ENCODE results near the gene DDR2. TPM values are rescaled to one million over a fixed set of nuclear protein-coding genes. Genes with fewer than 3 reads are reported as not detected.
"Not testable (repeated sequence)": the region's sequence is repeated elsewhere in the genome, so short reads cannot be mapped to it uniquely, and the experiment has no call there.

The DDR2 gene
- total RNA-seq (10 to 100 TPM; 57.7 to 82.1 (median 67.4) TPM), polyA plus RNA-seq (12.8 TPM)
- long read RNA-seq, donor 1, transcript DDR2-201 (18 exons, 3,096 nt), result major isoform, 16 of 54 reads
- long read RNA-seq, donor 1, partial matches to known transcripts, result 28 of 54 reads
- long read RNA-seq, donor 1, other reads (novel, unspliced or antisense), result 9 of 54 reads
- long read RNA-seq, donor 2, full-length matches to known transcripts, result 4 of 13 reads
- long read RNA-seq, donor 2, partial matches to known transcripts, result 6 of 13 reads
- long read RNA-seq, donor 2, other reads (novel, unspliced or antisense), result 3 of 13 reads
- long read RNA-seq, donor 3, full-length matches to known transcripts, result 22 of 105 reads
- long read RNA-seq, donor 3, partial matches to known transcripts, result 65 of 105 reads
- long read RNA-seq, donor 3, other reads (novel, unspliced or antisense), result 18 of 105 reads
- long read RNA-seq, donor 4, full-length matches to known transcripts, result 4 of 9 reads
- long read RNA-seq, donor 4, partial matches to known transcripts, result 0 of 9 reads
- long read RNA-seq, donor 4, other reads (novel, unspliced or antisense), result 5 of 9 reads

GRCh38 chr1:162632217-162632666, at the start of gene DDR2:
Gene DDR2 (plus strand): TSS chr1:162632464. CDS start chr1:162719064, 86,600 bp downstream.
- Histone ChIP-seq H3K27me3 (ENCODE audit: control insufficient read depth, insufficient read depth) (no peaks in the 10 kb centered on the region), H3K4me1 (ENCODE audit: control insufficient read depth, insufficient read depth, low read length) (peaks cover 3% of the 10 kb centered on the region), H3K9me3 (ENCODE audit: control insufficient read depth, low read length) (no peaks in the 10 kb centered on the region), H3K4me3 (ENCODE audit: low read length) (peak within 1 kb of the TSS; percentile 65), H3K27ac (ENCODE audit: low read length) (peak within 1 kb of the TSS; percentile 96)
- 16% methylated on average over 4 of the region's 4 CpGs for WGBS
- intact Hi-C loops (cut with DNase I), result loop anchor here in 2 of 4 donors (5.0 to 10.0 kb wide), 2 partner anchors 45 to 53 kb away; no protein-coding TSS in a partner anchor
- peak; percentile 77 to 91 (median 85) for DNase-seq
- ATAC-seq, result peak; percentile 73 to 74

- H3K27ac ChIP-seq (ENCODE audit: low read length); intact Hi-C loops (cut with DNase I); H3K27me3 ChIP-seq (ENCODE audit: control insufficient read depth, insufficient read depth); H3K9me3 ChIP-seq (ENCODE audit: control insufficient read depth, low read length); DNase-seq; H3K4me1 ChIP-seq (ENCODE audit: control insufficient read depth, insufficient read depth, low read length); ATAC-seq; H3K4me3 ChIP-seq (ENCODE audit: low read length): not testable (repeated sequence)
- WGBS, result 92% methylated on average over 6 of the region's 6 CpGs
These were observed 49.4 kb upstream of the DDR2 start for GRCh38 chr1:162582901-162583300.

GRCh38 chr1:162585101-162585500, 47.2 kb upstream of the DDR2 start:
- DNase-seq; H3K4me1 ChIP-seq (ENCODE audit: control insufficient read depth, insufficient read depth, low read length); intact Hi-C loops (cut with DNase I); H3K9me3 ChIP-seq (ENCODE audit: control insufficient read depth, low read length); H3K4me3 ChIP-seq (ENCODE audit: low read length); ATAC-seq; H3K27me3 ChIP-seq (ENCODE audit: control insufficient read depth, insufficient read depth); H3K27ac ChIP-seq (ENCODE audit: low read length): not testable (repeated sequence)
- 96% methylated on average over 4 of the region's 4 CpGs for WGBS

GRCh38 chr1:162587347-162587746, 44.9 kb upstream of the DDR2 start:
- intact Hi-C loops (cut with DNase I), result no loop called here
- ATAC-seq, result no peak
- no peak for DNase-seq
- H3K9me3 ChIP-seq (ENCODE audit: control insufficient read depth, low read length), result no peaks in the 10 kb centered on the region
- 70% methylated on average over 6 of the region's 6 CpGs for WGBS
- no peaks in the 10 kb centered on the region for H3K4me1 ChIP-seq (ENCODE audit: control insufficient read depth, insufficient read depth, low read length)
- no peaks in the 10 kb centered on the region for H3K27me3 ChIP-seq (ENCODE audit: control insufficient read depth, insufficient read depth)
- H3K4me3 ChIP-seq (ENCODE audit: low read length), result no peak overlapping the region
- no peak overlapping the region for H3K27ac ChIP-seq (ENCODE audit: low read length)

GRCh38 chr1:162587761-162588260, 44.5 kb upstream of the DDR2 start:
- ATAC-seq (no peak), DNase-seq (no peak)
- H3K4me1 ChIP-seq (ENCODE audit: control insufficient read depth, insufficient read depth, low read length), result no peaks in the 10 kb centered on the region
- H3K4me3 ChIP-seq (ENCODE audit: low read length), result no peak overlapping the region
- 96% methylated on average over 5 of the region's 5 CpGs for WGBS
- H3K27ac ChIP-seq (ENCODE audit: low read length), result no peak overlapping the region
- no peaks in the 10 kb centered on the region for H3K9me3 ChIP-seq (ENCODE audit: control insufficient read depth, low read length)
- H3K27me3 ChIP-seq (ENCODE audit: control insufficient read depth, insufficient read depth), result no peaks in the 10 kb centered on the region
- intact Hi-C loops (cut with DNase I), result no loop called here

- H3K9me3 ChIP-seq (ENCODE audit: control insufficient read depth, low read length), result no peaks in the 10 kb centered on the region
- ATAC-seq (no peak), DNase-seq (no peak)
- 92% methylated on average over 3 of the region's 3 CpGs for WGBS
- no peaks in the 10 kb centered on the region for H3K4me1 ChIP-seq (ENCODE audit: control insufficient read depth, insufficient read depth, low read length)
- H3K27me3 ChIP-seq (ENCODE audit: control insufficient read depth, insufficient read depth), result no peaks in the 10 kb centered on the region
- H3K4me3 ChIP-seq (ENCODE audit: low read length), result no peak overlapping the region
- intact Hi-C loops (cut with DNase I), result no loop called here
- H3K27ac ChIP-seq (ENCODE audit: low read length), result no peak overlapping the region
These were observed 42.2 kb upstream of the DDR2 start for GRCh38 chr1:162590101-162590500.

GRCh38 chr1:162590686-162591085, 41.6 kb upstream of the DDR2 start:
- 98% methylated on average over 2 of the region's 2 CpGs for WGBS
- Histone ChIP-seq H3K27ac (ENCODE audit: low read length) (no peak overlapping the region), H3K4me1 (ENCODE audit: control insufficient read depth, insufficient read depth, low read length) (no peaks in the 10 kb centered on the region), H3K4me3 (ENCODE audit: low read length) (no peak overlapping the region), H3K9me3 (ENCODE audit: control insufficient read depth, low read length) (no peaks in the 10 kb centered on the region), H3K27me3 (ENCODE audit: control insufficient read depth, insufficient read depth) (no peaks in the 10 kb centered on the region)
- no peak for DNase-seq
- intact Hi-C loops (cut with DNase I), result no loop called here
- no peak for ATAC-seq

GRCh38 chr1:162596514-162597170, 35.6 kb upstream of the DDR2 start:
- no peak for ATAC-seq

GRCh38 chr1:162599451-162599850, 32.8 kb upstream of the DDR2 start:
- no peaks in the 10 kb centered on the region for H3K9me3 ChIP-seq (ENCODE audit: control insufficient read depth, low read length)
- no peak overlapping the region for H3K4me3 ChIP-seq (ENCODE audit: low read length)
- H3K27me3 ChIP-seq (ENCODE audit: control insufficient read depth, insufficient read depth), result no peaks in the 10 kb centered on the region
- intact Hi-C loops (cut with DNase I), result no loop called here
- no peak for ATAC-seq
- WGBS, result 68% methylated on average over 1 of the region's 1 CpG
- no peak for DNase-seq
- no peak overlapping the region for H3K27ac ChIP-seq (ENCODE audit: low read length)
- H3K4me1 ChIP-seq (ENCODE audit: control insufficient read depth, insufficient read depth, low read length), result no peaks in the 10 kb centered on the region

More at GRCh38 chr1:162596514-162597170, 35.6 kb upstream of the DDR2 start:
- DNase-seq, result no peak
- intact Hi-C loops (cut with DNase I), result no loop called here
- no peaks in the 10 kb centered on the region for H3K9me3 ChIP-seq (ENCODE audit: control insufficient read depth, low read length)
- no peaks in the 10 kb centered on the region for H3K4me1 ChIP-seq (ENCODE audit: control insufficient read depth, insufficient read depth, low read length)
- 93% methylated on average over 2 of the region's 2 CpGs for WGBS
- no peak overlapping the region for H3K4me3 ChIP-seq (ENCODE audit: low read length)
- no peaks in the 10 kb centered on the region for H3K27me3 ChIP-seq (ENCODE audit: control insufficient read depth, insufficient read depth)
- H3K27ac ChIP-seq (ENCODE audit: low read length), result no peak overlapping the region

GRCh38 chr1:162603117-162603516, 29.1 kb upstream of the DDR2 start:
- DNase-seq; H3K27ac ChIP-seq (ENCODE audit: low read length); H3K4me1 ChIP-seq (ENCODE audit: control insufficient read depth, insufficient read depth, low read length); H3K9me3 ChIP-seq (ENCODE audit: control insufficient read depth, low read length); intact Hi-C loops (cut with DNase I); H3K4me3 ChIP-seq (ENCODE audit: low read length); H3K27me3 ChIP-seq (ENCODE audit: control insufficient read depth, insufficient read depth); ATAC-seq: not testable (repeated sequence)
- WGBS, result 94% methylated on average over 2 of the region's 2 CpGs
